Lower lobe of right lung (tissue), 1 donor: Measurements from ENCODE around the gene IFIH1. TPM values are rescaled to one million over a fixed set of nuclear protein-coding genes. Genes with fewer than 3 reads are reported as not detected.

ENCODE experiments used
- total RNA-seq: library from RNA; stranded (reverse); fragmentation: NEBNext Ultra II Directional; extraction: Animal tissue kit (Norgen Biotek cat#: 25700); gene quantifications from one replicate; pipeline ENCODE4 v1.2.1, GENCODE V29; 2021
- donor health status: DM: no; HTN: yes; CAD: no; lungs with severe emphysema.

The IFIH1 gene
- total RNA-seq, 1 donor from 2014 or later, result 44.1 TPM

Other genes starting within 250 kb of the IFIH1 start
- 24.5 TPM for gene DPP4, start 244.5 kb downstream of the IFIH1 start, total RNA-seq
- gene GCG, start 166.4 kb downstream of the IFIH1 start, total RNA-seq, result not detected
- 3.4 TPM for gene FAP, start 75.2 kb downstream of the IFIH1 start, total RNA-seq
- 94.0 TPM for gene GCA, start 25.4 kb upstream of the IFIH1 start, total RNA-seq